ENCODE measurements around the gene STXBP2.

The STXBP2 gene

GRCh38 chr19:7636317-7636690 is 606 bp upstream of the STXBP2 start:
- Histone ChIP-seq H3K36me3 (replicated peaks) (no peaks in the 10 kb centered on the region), H3K27ac (no peak overlapping the region), H3K27me3 (replicated peaks) (no peaks in the 10 kb centered on the region), H3K4me3 (ENCODE audit: low read depth, low read length) (no peak overlapping the region)
- TF ChIP-seq, protein P1, sequence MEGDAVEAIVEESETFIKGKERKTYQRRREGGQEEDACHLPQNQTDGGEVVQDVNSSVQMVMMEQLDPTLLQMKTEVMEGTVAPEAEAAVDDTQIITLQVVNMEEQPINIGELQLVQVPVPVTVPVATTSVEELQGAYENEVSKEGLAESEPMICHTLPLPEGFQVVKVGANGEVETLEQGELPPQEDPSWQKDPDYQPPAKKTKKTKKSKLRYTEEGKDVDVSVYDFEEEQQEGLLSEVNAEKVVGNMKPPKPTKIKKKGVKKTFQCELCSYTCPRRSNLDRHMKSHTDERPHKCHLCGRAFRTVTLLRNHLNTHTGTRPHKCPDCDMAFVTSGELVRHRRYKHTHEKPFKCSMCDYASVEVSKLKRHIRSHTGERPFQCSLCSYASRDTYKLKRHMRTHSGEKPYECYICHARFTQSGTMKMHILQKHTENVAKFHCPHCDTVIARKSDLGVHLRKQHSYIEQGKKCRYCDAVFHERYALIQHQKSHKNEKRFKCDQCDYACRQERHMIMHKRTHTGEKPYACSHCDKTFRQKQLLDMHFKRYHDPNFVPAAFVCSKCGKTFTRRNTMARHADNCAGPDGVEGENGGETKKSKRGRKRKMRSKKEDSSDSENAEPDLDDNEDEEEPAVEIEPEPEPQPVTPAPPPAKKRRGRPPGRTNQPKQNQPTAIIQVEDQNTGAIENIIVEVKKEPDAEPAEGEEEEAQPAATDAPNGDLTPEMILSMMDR (IDR thresholded peaks at IDR 0.05; ENCODE audit: low read depth, low read length, missing control alignments), result no peak
- DNase-seq, result no peak
- in situ Hi-C loops (cut with HindIII; ENCODE audit: low pct_ligation_motif_present, low sequenced_read_pairs), result no loop called here

DNA sequence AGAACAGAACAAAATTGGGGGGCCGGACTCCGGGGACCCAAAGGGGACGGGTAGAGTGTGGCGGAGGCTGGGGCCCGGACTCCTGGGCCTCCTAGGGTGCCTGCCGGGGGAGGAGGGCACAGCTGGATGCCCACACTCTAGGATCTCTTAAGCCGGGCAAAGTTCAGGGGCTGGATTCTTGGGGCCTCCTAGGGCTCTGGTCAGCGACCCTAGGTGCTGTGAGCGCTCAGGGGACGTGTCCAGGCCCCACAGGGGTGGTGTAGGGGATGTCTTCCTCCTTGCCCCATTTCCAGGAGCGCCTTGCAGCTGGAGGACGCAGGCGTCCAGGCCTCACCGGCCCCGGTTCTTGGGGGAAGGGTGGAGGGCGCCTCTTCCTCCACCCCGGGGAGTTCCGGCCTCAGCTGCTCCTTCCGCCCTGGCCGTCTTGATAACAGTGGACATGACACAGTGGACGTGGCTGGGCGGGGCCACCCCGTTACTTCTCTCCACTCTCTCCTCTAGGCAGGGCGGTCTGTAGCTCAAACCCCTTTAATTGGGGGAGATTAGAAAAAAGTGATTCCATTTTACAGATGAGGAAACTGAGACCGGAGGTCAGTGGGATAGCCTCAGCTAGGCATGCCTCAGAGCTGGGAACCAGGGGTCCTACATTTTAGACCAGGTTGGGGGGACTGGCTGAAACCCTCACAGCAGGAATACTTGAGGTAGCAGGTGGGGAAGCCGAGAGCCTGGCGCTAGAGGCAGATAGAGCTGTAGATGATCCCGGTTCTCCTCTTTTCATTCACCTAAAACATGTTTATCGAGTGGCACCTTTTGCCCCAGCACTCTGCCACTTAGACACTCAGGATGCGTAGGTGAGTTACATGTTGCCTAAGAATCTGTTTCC is 705 bp downstream of the STXBP2 start:
- TF ChIP-seq, protein P1 (IDR thresholded peaks at IDR 0.05; ENCODE audit: low read depth, low read length, missing control alignments), result no peak
- in situ Hi-C loops (cut with HindIII; ENCODE audit: low pct_ligation_motif_present, low sequenced_read_pairs), result no loop called here
- Histone ChIP-seq H3K27me3 (replicated peaks) (no peaks in the 10 kb centered on the region), H3K36me3 (replicated peaks) (no peaks in the 10 kb centered on the region), H3K4me3 (ENCODE audit: low read depth, low read length) (peak overlapping the region; percentile 42), H3K27ac (no peak overlapping the region)
- no peak for DNase-seq

DNA sequence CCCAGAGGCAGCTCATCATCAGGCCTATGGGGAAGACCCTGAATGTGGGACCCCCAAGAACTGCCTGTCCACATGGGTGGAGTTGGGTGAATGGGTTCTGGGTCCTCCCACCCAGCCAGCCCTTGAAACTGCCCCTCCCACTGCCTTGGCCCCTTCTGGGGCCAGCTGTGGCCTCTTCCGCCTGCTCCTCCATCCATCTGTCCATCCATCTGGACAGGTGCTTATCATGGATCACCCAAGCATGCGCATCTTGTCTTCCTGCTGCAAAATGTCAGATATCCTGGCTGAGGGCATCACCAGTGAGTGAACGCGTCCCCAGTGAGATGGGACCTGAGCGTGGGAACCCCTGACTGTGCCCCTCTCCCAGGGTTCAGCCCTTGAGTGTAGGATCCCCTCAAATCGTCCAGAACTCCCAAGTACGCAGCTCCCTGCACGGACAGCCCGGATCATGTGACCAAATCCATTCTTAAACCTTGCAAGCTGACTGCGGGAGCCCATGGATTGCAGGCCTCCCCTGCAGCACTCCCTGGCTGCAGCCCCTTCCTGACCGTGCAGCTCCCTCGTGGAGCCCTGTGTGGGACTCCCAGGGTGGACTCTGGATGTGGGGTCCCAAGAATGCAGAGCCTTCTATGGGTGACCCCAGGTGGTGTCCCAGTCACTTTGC is 2.0 kb downstream of the STXBP2 start:
- in situ Hi-C loops (cut with HindIII; ENCODE audit: low pct_ligation_motif_present, low sequenced_read_pairs), result no loop called here
- DNase-seq, result no peak
- no peak overlapping the region for H3K4me3 ChIP-seq (ENCODE audit: low read depth, low read length)
- no peaks in the 10 kb centered on the region for H3K36me3 ChIP-seq (replicated peaks)
- no peaks in the 10 kb centered on the region for H3K27me3 ChIP-seq (replicated peaks)
- no peak overlapping the region for H3K27ac ChIP-seq
- TF ChIP-seq, protein P1 (IDR thresholded peaks at IDR 0.05; ENCODE audit: low read depth, low read length, missing control alignments), result no peak

GRCh38 chr19:7639863-7640348 is 3.0 kb downstream of the STXBP2 start:
- Histone ChIP-seq H3K36me3 (replicated peaks) (no peaks in the 10 kb centered on the region), H3K27ac (no peak overlapping the region), H3K27me3 (replicated peaks) (no peaks in the 10 kb centered on the region), H3K4me3 (ENCODE audit: low read depth, low read length) (no peak overlapping the region)
- DNase-seq, result no peak
- in situ Hi-C loops (cut with HindIII; ENCODE audit: low pct_ligation_motif_present, low sequenced_read_pairs), result no loop called here
- TF ChIP-seq, protein P1 (IDR thresholded peaks at IDR 0.05; ENCODE audit: low read depth, low read length, missing control alignments), result no peak

- TF ChIP-seq, protein P1 (IDR thresholded peaks at IDR 0.05; ENCODE audit: low read depth, low read length, missing control alignments), result no peak
- DNase-seq, result no peak
- Histone ChIP-seq H3K36me3 (replicated peaks) (no peaks in the 10 kb centered on the region), H3K4me3 (ENCODE audit: low read depth, low read length) (no peak overlapping the region), H3K27me3 (replicated peaks) (no peaks in the 10 kb centered on the region), H3K27ac (no peak overlapping the region)
- in situ Hi-C loops (cut with HindIII; ENCODE audit: low pct_ligation_motif_present, low sequenced_read_pairs), result no loop called here
Measured at GRCh38 chr19:7640803-7641202, 3.9 kb downstream of the STXBP2 start.
